Measurements from ENCODE around the gene EVA1A.

EVA1A gene

GRCh38 chr2:75447176-75447575 lies 113.6 kb downstream of the EVA1A start:
- no peak for DNase-seq (ENCODE audit: low read depth)
